NCI-H82 treated with DMSO at 0.1 percent for 48 hours (cell line): Measurements from ENCODE around the gene SNRPF.
"Not testable (repeated sequence)": the region's sequence is repeated elsewhere in the genome, so short reads cannot be mapped to it uniquely, and the experiment has no call there.

ENCODE experiments used
- DNase-seq: peaks from one replicate; lab custom pipeline; 2025; ENCODE audit not compliant: unreplicated experiment; lab: John Stamatoyannopoulos, UW

Gene SNRPF

DNA sequence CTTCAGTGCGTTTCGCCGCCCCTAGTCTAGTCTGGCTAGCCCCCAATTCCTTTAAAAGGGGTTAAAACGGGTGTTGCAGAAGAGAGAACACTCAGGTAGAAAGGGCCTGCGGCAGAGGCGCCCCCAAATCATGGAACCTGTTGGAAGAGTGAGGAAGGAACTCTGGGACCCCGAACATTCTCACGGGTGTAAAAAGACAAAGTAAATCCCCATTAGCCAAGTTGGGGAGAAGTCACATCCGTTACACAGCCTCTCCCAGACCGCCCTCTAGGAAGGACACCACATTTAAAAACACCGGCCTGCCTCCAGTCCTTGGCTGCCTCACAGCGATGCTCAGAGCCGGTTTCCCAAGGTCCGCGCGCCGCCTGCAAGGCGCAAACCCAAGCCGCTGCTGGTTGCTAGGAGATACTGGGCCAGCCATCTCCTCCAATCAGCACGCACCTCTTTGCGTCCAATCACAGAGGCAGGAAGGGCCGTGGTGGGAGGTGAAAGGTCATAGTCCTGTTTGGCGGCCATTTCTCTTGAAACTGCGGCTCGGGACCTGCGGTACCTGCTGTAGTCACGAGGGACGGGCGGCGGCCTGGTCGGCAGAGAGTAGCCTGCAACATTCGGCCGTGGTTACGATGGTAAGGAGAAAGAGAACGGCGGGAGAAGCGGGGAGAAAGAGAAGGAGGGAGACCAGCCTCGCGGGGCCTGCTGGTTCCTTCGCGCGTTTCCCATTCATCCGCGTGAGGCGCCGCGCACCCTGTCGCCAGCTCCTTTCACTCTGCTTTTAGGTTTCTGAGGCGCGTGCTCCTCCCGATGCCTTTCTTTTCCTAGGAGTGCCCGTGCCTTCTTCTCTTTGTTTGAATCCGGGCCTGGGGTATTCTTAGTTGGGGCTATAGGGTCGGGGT, at the start of gene SNRPF:
SNRPF (plus strand) TSS at position 502 of the 893 bp plus-strand sequence; CDS start at position 624, 122 bp downstream.
- peak; percentile 90 for DNase-seq

DNA sequence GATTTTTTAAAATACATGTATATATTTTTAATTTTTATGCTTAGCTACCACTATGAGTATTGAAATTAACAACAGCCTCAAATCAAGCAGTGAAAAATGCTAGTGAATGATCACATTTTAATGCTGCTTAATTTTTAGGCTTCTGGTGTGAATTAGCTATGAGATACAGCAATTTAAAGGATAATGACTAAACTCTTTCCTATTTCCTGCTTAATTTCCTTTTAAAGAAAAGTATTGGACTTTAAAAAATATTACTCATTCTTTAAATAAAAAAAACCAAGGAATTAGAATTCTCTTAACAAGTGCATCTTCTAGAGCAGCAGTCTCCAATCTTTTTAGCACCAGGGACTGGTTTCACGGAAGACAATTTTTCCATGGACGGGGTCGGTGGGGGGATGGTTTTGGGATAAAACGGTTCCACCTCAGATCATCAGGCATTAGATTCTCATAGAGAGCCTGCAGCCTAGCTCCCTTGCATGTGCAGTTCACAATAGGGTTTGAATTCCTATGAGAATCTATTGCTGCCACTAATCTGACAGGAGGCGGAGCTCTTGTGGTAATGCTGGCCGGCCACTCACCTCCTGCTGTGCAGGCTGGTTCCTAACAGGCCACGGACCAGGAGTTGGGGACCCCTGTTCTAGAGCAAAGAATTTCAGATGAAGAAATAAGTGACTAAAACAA, 49.6 kb upstream of the SNRPF start:
- DNase-seq = no peak

DNA sequence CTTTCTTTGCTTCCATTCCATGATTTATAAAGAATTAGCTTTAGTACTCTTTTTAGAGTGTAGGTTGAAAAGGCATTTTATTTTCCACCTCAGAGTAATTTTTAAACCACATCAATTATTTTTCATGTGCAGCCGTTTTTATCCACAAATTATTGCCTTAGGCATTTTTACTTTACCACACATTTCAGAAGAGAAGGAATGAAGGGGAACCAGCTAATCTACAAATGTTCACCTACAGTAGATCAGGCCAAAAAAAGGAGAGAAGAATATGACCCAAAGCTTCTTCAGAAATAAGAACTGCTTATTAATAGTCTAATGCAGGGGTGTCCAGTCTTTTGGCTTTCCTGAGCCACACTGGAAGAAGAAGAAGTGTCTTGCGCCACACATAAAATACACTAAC, 48.3 kb upstream of the SNRPF start:
- DNase-seq = no peak

DNA sequence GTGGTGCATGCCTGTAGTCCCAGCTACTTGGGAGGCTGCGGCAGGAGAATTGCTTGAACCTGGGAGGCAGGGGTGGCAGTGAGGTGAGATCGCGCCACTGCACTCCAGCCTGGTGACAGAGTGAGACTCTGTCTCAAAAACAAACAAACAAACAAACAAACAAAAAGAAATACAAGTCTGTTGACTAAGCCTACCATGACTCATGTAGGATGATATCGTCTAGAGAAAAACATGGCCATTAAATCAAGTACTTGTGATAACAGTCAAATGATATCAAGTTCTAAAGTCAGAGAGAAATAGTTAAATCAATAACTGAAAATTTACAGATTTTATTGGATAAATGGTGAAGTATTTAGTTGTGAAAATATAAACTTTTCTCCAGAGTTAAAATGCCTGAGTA, 46.6 kb upstream of the SNRPF start:
- DNase-seq = not testable (repeated sequence)

DNA sequence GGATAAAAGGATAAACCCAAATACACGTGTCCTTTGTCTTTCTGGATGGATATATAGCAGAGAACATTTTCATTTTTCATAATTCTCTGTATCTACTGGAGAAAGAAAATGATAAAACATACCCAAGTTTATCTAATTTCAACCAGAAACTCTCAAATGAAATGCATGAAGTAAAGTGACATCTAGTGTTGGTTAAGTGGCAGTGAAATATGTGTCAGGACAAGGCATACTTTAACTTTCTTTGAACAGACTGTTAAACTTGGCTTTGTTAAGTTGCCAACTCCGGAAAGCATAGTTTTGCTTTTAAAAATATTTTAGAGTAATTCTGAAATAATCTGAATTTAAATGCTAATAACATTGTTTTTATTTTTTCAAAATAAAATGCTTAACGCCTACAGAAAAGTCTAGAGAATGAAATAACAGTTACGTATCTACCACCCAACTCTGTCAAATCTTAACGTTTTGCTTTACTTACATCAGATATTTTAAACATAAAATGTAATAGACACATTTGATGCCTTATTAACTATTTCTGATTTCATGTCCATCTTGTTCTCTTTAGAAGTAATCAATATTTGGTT, 43.0 kb upstream of the SNRPF start:
- peak; percentile 49 for DNase-seq

DNA sequence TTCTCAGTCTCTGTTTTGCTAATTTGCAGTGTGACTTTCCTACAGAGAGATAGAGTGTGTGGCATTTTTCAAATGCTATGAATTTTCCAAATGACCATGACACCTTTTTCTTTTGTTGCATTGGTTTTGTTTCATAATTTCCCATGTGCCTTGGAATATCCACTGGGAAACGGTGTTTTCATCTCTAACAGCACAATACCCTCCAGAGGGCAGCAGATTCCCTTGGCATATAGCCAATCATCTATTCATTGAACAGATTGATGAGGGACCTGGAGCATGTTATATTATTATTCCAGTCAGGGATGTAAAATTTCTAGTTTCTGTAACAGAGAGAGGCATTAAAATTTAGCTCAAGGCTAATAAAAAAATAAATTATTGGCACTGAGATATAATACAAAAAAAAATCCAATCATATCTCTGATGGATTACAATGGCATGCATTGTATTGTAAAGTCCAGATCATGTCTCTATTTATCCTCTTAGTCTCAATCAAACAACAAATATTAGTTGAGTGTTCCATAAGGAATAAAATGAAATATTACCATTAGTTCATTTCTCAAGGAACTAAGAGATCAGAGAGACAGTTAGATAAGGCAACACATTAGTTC, 38.6 kb upstream of the SNRPF start:
- peak; percentile 18 for DNase-seq

DNA sequence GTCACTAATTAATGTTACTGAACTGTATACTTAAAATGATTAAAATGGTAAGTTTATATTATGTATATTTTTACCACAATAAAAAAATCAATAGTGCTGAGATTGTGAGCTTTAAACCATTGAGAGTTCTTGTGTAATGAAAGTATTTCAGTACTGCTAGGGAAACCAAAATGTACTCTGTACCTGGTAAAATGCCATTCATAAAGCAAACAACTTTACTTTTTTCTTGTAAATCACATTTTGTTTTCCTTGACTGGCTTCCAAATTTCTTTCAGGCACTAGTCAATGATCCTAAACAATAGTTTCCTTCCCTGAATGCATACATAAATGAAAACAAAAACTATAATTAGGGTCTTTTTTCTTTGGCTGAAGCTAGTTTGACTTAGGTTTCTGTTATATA, 29.4 kb upstream of the SNRPF start:
- DNase-seq = no peak

DNA sequence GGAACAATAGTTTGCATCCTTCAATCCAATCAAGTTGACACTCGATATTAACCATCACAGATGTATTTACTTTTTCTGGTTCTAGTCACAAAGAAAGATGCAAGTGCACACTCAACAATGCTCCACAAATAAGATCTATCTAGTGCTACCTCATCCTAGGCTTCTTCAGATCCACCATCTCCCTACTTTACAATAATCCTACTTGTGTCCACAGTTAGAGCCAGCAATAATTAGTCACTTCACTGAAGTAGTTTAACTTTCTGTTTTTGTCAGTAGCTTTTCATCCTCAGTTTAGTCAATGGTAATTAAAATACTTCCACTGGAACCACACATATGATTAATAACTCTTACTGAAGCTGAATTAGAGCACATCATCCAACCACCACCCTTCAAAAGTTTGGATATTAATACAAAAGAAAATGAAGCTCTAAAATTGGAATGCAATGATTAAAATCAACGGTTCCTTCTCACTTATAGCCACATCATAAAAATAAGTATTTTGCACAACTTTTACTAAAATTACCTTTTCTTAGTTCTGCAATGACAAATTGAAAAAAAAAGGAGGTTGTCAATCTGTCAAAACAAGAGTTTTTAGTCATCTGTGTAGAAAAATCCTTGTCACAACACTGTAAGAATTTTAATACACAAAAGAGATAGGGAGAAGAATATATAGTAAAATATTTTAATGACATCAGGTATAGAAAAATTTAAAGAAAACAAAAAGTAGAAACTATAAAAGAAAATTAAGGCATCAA, 28.2 kb upstream of the SNRPF start:
- no peak for DNase-seq

DNA sequence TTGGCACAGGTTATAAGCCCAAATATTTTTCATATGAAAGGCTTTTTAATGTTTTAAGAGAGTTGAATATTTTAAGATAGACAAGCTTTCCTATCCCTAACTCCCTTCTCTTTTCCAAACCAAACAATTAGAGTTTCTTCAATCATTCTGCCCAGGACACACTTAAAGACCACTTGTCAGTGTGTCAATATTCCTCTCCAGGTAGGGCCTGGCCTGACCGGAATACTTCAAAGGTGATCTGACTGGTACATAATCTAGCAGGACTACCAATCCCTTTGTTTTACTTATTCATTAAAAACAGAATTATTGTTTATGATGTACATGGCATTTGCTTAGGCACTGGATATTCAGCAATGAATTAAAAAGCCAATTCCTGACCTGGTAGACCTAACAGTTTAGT, 24.2 kb upstream of the SNRPF start:
- DNase-seq = no peak

DNA sequence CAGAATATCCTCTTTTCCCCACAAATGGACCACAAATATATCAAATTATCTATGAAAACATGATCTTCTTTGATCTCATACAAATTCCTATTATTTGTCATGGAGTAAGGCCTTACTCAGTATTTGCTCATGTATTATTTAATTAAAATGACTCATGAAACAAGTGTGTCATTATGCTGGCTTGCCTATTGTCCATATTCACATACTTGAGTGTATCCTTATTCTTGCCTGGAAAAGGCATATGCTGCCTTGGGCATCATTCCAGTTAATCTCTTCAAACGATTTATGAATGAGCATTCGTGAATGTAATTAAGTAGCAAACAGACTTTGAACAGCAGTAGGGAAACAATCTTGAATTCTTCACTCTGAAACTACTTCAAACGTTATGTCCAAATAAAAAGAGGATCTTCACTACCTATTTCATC, 22.6 kb upstream of the SNRPF start:
- no peak for DNase-seq

DNA sequence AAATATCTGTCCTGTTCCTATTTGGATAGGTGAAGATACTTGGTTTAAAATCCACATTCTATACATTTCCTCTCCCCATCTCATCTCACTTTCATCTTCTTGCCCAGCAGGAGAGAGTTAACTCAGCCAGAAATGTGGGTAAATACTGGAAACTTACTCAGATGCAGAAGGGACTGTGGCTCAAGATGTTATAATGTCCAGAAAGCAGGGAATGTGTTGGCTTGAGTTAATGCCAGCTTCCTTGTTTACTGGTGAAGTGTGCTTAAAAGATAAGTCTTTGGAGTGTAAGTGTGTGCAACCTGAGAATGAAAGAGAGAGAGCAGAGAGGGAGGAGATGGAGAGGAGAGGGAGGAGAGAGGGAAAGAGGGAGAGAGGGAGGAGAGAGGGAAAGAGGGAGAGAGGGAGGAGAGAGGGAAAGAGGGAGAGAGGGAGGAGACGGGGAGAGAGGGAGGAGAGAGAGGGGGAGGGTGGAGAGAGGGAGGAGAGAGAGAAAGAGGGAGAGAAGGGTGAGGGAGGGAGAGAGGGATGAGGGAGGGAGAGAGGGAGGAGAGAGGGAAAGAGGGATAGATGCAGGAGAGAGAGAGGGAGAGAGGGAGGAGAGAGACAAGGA, 22.0 kb upstream of the SNRPF start:
- DNase-seq = no peak

DNA sequence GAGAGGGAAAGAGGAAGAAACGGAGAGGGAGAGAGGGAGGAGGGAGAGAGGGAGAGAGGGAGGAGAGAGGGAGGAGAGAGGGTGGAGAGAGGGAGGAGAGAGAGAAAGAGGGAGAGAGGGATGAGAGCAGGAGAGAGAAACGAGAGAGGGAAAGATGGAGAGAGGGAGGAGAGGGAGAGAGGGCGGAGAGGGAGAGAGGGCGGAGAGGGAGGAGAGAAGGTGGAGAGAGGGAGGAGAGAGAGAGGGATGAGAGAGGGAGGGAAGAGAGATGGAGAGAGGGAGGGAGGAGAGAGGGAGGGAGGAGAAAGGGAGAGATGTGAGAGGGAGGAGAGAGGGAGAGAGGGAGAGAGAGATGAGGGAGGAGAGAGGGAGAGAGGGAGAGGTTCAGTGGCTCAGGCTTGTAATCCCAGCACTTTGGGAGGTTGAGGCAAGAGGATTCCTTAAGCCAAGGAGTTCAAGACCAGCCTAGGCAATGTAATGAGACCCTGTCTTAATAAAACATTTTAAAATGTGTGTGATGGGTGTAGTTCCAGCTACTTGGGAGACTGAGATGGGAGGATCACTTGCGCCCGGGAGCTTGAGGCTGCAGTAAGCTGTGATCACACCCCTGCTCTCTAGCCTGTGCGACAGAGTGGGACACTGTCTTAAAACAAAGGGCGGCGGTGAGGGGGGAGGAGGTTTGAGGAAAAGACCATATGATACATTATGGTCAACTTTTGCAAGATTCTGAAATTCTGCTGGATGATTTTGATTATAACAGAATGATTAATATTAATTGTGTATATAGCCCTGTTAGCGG, 21.3 kb upstream of the SNRPF start:
- DNase-seq = no peak

DNA sequence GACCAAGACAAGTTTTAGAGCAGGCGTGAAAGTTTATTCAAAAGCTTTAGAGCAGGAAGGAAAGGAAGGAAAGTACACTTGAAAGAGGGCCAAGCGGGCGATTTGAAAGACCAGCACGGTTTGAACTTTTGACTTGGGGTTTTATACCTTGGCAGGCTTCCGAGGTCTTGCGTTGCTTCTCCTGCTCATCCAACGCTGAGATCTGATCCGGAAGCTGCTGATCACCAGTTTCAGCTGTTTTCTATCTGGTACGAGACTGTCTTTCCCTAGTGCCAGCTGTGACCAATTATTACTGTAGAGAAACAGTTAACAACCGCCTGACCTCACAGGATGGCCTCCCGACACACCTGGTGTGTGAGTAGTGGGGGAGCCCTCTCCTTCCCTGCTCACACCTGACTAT, 20.6 kb upstream of the SNRPF start:
- no peak for DNase-seq

DNA sequence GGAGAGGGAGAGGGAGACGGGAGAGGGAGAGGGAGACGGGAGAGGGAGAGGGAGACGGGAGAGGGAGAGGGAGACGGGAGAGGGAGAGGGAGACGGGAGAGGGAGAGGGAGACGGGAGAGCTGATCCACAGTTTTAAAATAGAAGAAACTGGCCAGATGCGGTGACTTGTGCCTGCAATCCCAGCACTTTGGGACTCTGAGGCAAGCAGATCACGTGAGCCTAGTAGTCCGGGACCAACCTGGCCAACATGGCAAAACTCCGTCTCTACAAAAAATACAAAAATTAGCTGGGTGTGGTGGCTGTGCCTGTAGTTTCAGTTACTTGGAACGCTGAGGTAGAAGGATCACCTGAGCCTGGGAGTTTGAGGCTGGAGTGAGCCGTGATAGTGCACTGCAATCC, 16.3 kb upstream of the SNRPF start:
- DNase-seq = not testable (repeated sequence)

DNA sequence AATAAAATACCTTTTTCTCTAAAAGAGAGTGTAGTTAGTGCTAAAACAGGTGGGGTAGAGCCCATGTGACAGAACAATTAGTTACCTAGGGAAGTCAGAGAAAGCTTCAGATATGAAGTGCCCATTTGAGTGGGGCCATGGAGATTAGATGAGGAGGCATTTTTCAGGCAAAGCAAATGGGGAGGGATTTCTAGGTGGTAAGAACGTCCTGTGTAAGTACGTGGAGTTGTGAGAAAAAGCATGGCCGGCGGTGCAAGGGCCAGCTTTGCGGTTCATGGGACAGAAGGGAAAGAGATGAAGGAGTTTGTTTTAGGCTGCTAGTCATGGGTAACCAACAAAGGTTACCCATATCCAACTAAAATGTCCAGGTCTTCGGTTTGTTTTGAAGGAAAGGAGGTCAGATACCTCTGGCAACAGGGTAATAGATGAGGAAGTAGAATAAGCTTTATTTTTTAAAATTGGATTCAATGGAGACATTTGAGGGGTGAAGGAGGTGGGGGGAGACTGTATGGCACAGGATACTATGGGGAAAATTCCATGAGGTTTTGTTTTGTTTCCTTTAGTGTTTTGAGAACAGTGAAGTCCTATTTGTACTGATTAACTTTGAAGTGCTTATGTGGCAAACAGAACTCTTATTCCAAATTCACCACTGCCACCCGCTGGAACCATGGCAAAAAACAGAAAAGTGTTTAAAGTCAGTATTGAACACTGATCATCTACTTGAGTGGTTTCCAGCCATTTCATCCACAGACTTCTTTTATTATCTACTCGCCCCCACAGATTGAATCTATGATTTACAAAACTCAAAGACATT, 10.0 kb upstream of the SNRPF start:
- no peak for DNase-seq

DNA sequence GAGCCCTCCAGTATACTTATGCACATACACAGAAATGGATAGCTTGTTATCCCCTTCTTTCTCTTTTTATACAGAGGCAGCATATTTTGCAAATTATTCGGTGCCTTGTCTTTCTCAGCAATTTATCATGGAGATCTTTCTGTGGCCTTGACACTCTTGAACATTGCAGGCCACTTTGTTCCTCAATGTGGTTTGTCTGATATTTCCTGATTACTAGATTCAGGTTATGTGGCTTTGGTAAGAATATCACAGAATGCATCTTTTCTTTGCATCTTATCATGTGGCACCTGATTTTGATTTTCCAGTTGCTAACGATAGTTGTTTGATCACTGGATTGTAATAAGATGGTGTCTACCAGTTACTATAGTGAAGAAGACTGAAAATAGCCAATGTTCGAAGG, 7.1 kb upstream of the SNRPF start:
- no peak for DNase-seq

DNA sequence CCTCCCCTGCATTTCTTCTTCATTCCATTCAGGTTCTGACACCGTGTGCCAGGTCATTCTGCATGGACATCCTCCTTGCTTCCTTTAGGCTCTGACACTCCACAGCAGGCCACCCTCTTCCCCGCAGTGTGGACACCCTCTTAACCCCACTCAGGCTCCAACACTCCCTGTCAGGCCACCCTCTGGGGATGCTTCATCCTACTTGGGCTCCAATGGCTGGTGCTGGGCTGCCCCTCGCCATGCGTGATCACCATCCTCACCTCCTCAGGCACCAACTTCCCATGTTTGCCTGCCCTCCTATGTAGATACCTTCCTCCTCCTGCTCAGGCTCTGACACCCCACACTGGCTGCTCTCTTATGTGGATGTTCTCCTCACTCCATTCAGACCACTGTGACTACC, 6.6 kb upstream of the SNRPF start:
- DNase-seq = no peak

DNA sequence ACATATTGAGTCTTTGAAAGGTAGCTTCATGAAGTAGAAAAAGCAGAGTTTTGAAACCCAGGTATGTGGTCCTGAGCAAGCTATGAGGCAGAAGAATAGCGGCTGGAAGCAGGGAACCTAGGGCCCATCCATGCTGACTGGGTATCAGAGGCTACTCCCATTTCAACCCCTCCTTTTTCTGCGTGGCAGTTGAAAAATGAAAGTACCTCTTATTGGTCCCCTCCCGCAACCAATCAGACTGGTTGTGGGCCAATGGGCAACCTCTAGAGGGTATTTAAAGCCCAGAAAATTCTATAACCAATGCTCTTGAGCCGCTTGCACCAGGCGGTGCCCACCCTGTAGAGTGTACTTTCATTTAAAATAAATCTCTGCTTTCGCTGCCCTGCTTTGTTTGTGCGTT, 1.6 kb upstream of the SNRPF start:
- DNase-seq = no peak

DNA sequence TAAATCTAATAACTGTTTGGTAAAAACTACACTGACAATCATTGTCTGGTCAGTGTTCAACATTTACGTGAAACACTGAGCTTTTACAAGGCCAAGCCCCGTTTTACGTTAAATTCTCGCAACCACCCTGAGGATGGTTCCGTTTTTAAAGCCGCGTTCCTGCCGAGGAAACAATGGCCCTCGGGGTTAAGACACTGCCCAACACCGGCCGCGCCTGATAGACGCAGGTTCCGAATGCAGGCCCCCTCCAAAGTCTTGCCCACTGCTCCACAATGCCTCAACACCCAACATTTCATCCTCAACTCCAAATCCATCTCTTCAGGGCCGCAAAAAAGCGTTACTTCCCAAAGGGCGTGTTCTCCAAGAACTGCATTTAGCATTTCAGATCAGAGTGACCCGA, 953 bp upstream of the SNRPF start:
- DNase-seq = no peak
